NCI-H1092 (cell line): Measurements from ENCODE around the gene SPR.
"Not testable (repeated sequence)": the region's sequence is repeated elsewhere in the genome, so short reads cannot be mapped to it uniquely, and the experiment has no call there.

ENCODE experiments used
- DNase-seq: peaks from one replicate; lab custom pipeline; 2025; lab: John Stamatoyannopoulos, UW

Gene SPR

GRCh38 chr2:72889991-72890390, 2.8 kb downstream of the SPR start:
- DNase-seq: no peak

- no peak for DNase-seq
These were observed 4.0 kb downstream of the SPR start for GRCh38 chr2:72891091-72891818.

GRCh38 chr2:72892506-72893173, 5.4 kb downstream of the SPR start:
- DNase-seq: peak; percentile 52

- peak; percentile 17 for DNase-seq
These were observed 6.5 kb downstream of the SPR start for GRCh38 chr2:72893594-72894319.

- DNase-seq: no peak
These were observed 7.3 kb downstream of the SPR start for GRCh38 chr2:72894514-72894913.

- DNase-seq: no peak
These were observed 7.9 kb downstream of the SPR start for GRCh38 chr2:72895154-72895553.

GRCh38 chr2:72895759-72896281, 8.6 kb downstream of the SPR start:
- no peak for DNase-seq

GRCh38 chr2:72896446-72896845, 9.2 kb downstream of the SPR start:
- DNase-seq: no peak

GRCh38 chr2:72897785-72898584, 10.8 kb downstream of the SPR start:
- DNase-seq: no peak

- DNase-seq: no peak
These were observed 11.3 kb downstream of the SPR start for GRCh38 chr2:72898585-72898906.

GRCh38 chr2:72900191-72900825, 13.1 kb downstream of the SPR start:
- no peak for DNase-seq

- no peak for DNase-seq
These were observed 14.2 kb downstream of the SPR start for GRCh38 chr2:72901426-72901825.

GRCh38 chr2:72907369-72907768, 20.2 kb downstream of the SPR start:
- not testable (repeated sequence) for DNase-seq

- DNase-seq: no peak
These were observed 21.5 kb downstream of the SPR start for GRCh38 chr2:72908741-72909140.

- no peak for DNase-seq
These were observed 24.0 kb downstream of the SPR start for GRCh38 chr2:72911256-72911655.

- no peak for DNase-seq
These were observed 26.4 kb downstream of the SPR start for GRCh38 chr2:72913486-72914205.

- DNase-seq: no peak
These were observed 27.0 kb downstream of the SPR start for GRCh38 chr2:72914206-72914559.

GRCh38 chr2:72914589-72915319, 27.5 kb downstream of the SPR start:
- no peak for DNase-seq

GRCh38 chr2:72915320-72915906, 28.2 kb downstream of the SPR start:
- DNase-seq: no peak
